GM12801 (cell line): ENCODE data around the gene TOX2.

ENCODE experiments used
- TF ChIP-seq, protein P1 (sequence below): IDR thresholded peaks from one replicate; pipeline ENCODE4 v1.5.1; 2011; ENCODE audit warnings: control low read depth; ENCODE audit not compliant: insufficient read length; ENCODE audit errors: extremely low read depth

TOX2 gene

DNA sequence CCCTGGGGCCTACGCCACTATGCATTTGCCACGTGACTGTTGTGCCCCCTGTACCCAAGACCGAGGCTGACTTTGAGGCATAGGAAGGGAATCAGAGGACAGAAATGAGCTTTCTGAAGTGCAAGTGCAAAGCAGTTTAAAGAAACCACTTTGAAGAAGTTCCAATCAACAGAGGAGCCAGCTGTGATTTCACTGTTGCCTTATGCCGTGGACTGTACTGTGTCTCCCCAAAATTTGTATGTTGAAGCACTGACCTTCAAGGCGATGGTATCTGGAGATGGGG lies 161.2 kb downstream of the TOX2 start:
- TF ChIP-seq, protein P1, sequence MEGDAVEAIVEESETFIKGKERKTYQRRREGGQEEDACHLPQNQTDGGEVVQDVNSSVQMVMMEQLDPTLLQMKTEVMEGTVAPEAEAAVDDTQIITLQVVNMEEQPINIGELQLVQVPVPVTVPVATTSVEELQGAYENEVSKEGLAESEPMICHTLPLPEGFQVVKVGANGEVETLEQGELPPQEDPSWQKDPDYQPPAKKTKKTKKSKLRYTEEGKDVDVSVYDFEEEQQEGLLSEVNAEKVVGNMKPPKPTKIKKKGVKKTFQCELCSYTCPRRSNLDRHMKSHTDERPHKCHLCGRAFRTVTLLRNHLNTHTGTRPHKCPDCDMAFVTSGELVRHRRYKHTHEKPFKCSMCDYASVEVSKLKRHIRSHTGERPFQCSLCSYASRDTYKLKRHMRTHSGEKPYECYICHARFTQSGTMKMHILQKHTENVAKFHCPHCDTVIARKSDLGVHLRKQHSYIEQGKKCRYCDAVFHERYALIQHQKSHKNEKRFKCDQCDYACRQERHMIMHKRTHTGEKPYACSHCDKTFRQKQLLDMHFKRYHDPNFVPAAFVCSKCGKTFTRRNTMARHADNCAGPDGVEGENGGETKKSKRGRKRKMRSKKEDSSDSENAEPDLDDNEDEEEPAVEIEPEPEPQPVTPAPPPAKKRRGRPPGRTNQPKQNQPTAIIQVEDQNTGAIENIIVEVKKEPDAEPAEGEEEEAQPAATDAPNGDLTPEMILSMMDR: no peak

- TF ChIP-seq, protein P1: no peak
Measured at GRCh38 chr20:44079291-44079690, 164.6 kb downstream of the TOX2 start.

GRCh38 chr20:44080064-44080463 lies 165.4 kb downstream of the TOX2 start:
- TF ChIP-seq, protein P1: no peak

DNA sequence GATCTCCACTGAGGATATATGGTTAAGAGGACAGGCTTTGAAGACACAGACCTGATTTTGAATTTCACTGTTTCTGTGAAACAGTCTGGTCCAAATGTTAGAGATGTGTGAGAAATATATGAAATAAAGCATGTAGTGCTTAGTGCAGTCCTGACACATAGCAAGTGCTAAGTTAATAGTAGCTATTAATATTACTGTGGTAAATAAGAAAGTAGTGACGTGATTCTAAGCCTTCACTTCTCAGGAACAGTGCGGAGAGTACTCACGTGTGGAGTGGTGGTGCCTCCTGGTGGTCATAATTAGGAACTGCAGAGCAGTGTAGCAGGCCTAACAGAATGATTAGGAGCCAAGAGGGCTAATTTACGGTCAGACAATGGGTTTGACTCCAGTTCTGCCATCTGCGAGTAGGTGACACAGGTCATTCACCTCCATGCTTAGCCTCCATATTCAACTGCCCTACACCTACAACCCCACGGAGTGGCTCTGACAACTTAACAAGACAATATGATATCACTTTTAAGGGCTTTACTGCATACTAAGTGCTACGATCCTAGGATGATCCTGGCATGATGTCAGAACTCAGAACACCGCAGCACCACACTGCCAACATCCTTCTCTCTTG lies 166.1 kb downstream of the TOX2 start:
- TF ChIP-seq, protein P1: peak; percentile 95

GRCh38 chr20:44081476-44081875 lies 166.8 kb downstream of the TOX2 start:
- TF ChIP-seq, protein P1: no peak

- TF ChIP-seq, protein P1: no peak
Measured at GRCh38 chr20:44081888-44082287, 167.2 kb downstream of the TOX2 start.

- TF ChIP-seq, protein P1: no peak
Measured at GRCh38 chr20:44083220-44083933, 168.7 kb downstream of the TOX2 start.
